Gastroesophageal sphincter (tissue), 4 donors: ENCODE data around the gene NUBPL. TPM values are rescaled to one million over a fixed set of nuclear protein-coding genes. Genes with fewer than 3 reads are reported as not detected.

ENCODE experiments used
- ATAC-seq: fragments of 150-250 bp; one replicate; pipeline ENCODE4 v1.9.1; 2016; ENCODE audit warnings: mild to moderate bottlenecking, moderate library complexity
- H3K27ac ChIP-seq, 4 donors: fragments of 200-600 bp; sonication (generic) in 3 of 4; 1 replicate in 3 of 4; 2 replicates in 1 of 4; pipeline ENCODE4 v1.5.1; 2016 to 2019
- H3K27me3 ChIP-seq: fragments of 200-600 bp; sonication (generic); one replicate; pipeline ENCODE4 v1.5.1; 2019
- H3K36me3 ChIP-seq, 2 donors: fragments of 200-600 bp; sonication (generic); one replicate each; pipeline ENCODE4 v1.5.1; 2019; ENCODE audit warnings: control low read depth in 1 of 2
- H3K4me1 ChIP-seq, 3 donors: fragments of 200-600 bp; sonication (generic); 1 replicate in 2 of 3; 2 replicates in 1 of 3; pipeline ENCODE4 v1.5.1; 2016 to 2019; ENCODE audit warnings: control low read depth in 2 of 3
- H3K4me3 ChIP-seq, 2 donors: fragments of 200-600 bp; sonication (generic); one replicate each; pipeline ENCODE4 v1.5.1; 2019; ENCODE audit warnings: mild to moderate bottlenecking in 1 of 2, moderate library complexity in 1 of 2
- H3K9me3 ChIP-seq, 3 donors: fragments of 200-600 bp; sonication (generic); one replicate each; pipeline ENCODE4 v1.5.1; 2017 to 2019; ENCODE audit warnings: control low read depth in 2 of 3
- EP300 ChIP-seq: sonication (generic); formaldehyde crosslinking; IDR thresholded peaks from one replicate; pipeline ENCODE4 v1.6.1; 2017; ENCODE audit warnings: antibody characterized with exemption, mild to moderate bottlenecking
- POLR2A ChIP-seq, 2 donors: fragments of 450-650 bp; IDR thresholded peaks; one replicate each; pipeline ENCODE4 v1.6.1; 2017; ENCODE audit warnings: antibody characterized with exemption in 2 of 2, mild to moderate bottlenecking in 2 of 2, moderate library complexity in 1 of 2
- POLR2AphosphoS5 ChIP-seq: sonication (generic); formaldehyde crosslinking; IDR thresholded peaks from one replicate; pipeline ENCODE4 v1.6.1; 2017; ENCODE audit warnings: antibody characterized with exemption
- WGBS, 2 donors: methylation state at CpG; one replicate each; pipeline ENCODE4 v1.1.5; 2018; ENCODE audit warnings: low coverage in 1 of 2; 5-methylcytosine and 5-hydroxymethylcytosine counted together
- total RNA-seq, 4 donors: library from RNA; depleted of rRNA; stranded (reverse); fragments of >200 nt; gene quantifications; one replicate each; pipeline ENCODE4 v1.1.0, GENCODE V29; 2016
- TF ChIP-seq, protein P1 (sequence below), 4 experiments: fragments of 200-600 bp in 2 of 4; fragments of 450-650 bp in 2 of 4; sonication (generic) in 1 of 4; IDR thresholded peaks; one replicate each; pipeline ENCODE4 v1.5.1; 2017 to 2019; ENCODE audit warnings: antibody characterized with exemption in 4 of 4, mild to moderate bottlenecking in 2 of 4, moderate library complexity in 2 of 4

NUBPL gene
- total RNA-seq, 4 donors from 2014 or later, result 8.1 to 24.3 (median 14.5) TPM

DNA sequence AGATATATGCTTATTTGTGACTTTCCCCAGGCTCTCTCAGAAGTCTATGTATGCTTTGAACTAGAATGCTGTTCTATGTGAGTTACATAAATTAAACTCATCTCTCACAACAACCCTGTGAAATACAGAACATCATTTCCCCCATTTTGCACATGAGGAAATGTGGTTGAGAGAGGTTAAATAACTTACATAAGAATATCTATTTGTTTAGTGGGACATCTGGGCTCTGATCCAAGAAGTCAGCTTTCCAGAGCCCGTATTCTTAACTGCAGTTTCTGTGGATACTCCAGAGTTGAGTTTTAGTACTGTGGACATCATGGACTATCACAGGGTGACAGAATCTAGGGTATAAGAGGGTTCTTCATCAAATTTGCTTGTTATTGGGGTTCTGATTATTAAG lies 273.4 kb downstream of the NUBPL start:
- no peak overlapping the region for H3K27ac ChIP-seq
- H3K27me3 ChIP-seq, result no peaks in the 10 kb centered on the region
- 14% methylated on average over 1 of the region's 1 CpG; no CpG with 5 or more reads in 1 of the 2 donors for WGBS, 2 donors
- H3K36me3 ChIP-seq, result no peaks in the 10 kb centered on the region
- ATAC-seq, result no peak
- no peaks in the 10 kb centered on the region for H3K9me3 ChIP-seq
- H3K4me3 ChIP-seq, result no peak overlapping the region
- TF ChIP-seq POLR2A (IDR thresholded peaks at IDR 0.05) (no peak), POLR2AphosphoS5 (no peak), EP300 (no peak)
- TF ChIP-seq, protein P1, sequence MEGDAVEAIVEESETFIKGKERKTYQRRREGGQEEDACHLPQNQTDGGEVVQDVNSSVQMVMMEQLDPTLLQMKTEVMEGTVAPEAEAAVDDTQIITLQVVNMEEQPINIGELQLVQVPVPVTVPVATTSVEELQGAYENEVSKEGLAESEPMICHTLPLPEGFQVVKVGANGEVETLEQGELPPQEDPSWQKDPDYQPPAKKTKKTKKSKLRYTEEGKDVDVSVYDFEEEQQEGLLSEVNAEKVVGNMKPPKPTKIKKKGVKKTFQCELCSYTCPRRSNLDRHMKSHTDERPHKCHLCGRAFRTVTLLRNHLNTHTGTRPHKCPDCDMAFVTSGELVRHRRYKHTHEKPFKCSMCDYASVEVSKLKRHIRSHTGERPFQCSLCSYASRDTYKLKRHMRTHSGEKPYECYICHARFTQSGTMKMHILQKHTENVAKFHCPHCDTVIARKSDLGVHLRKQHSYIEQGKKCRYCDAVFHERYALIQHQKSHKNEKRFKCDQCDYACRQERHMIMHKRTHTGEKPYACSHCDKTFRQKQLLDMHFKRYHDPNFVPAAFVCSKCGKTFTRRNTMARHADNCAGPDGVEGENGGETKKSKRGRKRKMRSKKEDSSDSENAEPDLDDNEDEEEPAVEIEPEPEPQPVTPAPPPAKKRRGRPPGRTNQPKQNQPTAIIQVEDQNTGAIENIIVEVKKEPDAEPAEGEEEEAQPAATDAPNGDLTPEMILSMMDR (IDR thresholded peaks at IDR 0.05), result no peak
- peaks cover 0 to 5% (median 0%) of the 10 kb centered on the region in 3 donors for H3K4me1 ChIP-seq

DNA sequence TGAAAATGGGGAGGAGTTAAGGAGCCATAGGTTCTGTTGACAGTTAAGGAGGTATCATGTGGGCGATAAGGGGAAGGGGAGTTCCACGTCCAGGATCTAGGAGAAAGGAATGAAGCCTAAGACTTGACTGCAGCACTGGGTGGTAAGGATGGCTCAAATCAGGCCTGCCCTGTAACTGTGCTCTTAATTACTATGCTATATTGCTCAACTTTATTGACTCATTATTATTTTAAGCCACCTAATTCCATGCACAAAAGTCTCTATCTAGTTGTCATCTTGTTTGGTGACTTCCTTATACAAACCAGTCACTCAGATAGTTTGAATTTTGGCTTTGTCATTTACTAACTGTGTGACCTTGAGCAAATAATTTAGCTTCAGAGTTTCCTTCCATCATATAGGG lies 273.8 kb downstream of the NUBPL start:
- Histone ChIP-seq H3K9me3 (no peaks in the 10 kb centered on the region), H3K4me1 (peaks cover 0 to 5% (median 0%) of the 10 kb centered on the region in 3 donors), H3K4me3 (no peak overlapping the region), H3K27me3 (no peaks in the 10 kb centered on the region), H3K27ac (no peak overlapping the region), H3K36me3 (no peaks in the 10 kb centered on the region)
- ATAC-seq, result no peak
- WGBS, 2 donors, result 60 to 83% methylated on average over 1 to 2 of the region's 2 CpGs
- TF ChIP-seq POLR2AphosphoS5, result no peak

DNA sequence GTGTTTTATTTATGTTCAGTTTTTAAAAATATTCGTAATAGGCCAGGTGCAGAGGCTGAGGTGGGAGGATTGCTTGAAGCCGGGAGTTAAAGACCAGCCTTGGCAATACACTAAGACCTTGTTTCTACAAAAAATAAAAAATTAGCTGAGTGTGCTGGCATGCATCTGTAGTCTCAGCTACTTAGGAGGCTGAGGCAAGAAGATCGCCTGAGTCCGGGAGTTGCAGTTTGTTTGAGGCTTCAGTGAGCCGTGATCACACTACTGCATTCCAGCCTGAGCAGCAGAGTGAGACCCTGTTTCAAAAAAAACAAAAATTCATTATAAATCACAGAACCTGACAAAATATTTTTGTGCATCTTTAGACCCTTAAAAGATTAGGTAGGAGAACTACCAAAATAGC lies 275.8 kb downstream of the NUBPL start:
- WGBS, 2 donors, result 92 to 95% methylated on average over 3 to 5 of the region's 5 CpGs
- H3K36me3 ChIP-seq, result no peaks in the 10 kb centered on the region
- H3K4me3 ChIP-seq, result no peak overlapping the region
- peaks cover 0 to 5% (median 0%) of the 10 kb centered on the region in 3 donors for H3K4me1 ChIP-seq
- no peak for ATAC-seq
- H3K27me3 ChIP-seq, result no peaks in the 10 kb centered on the region
- H3K9me3 ChIP-seq, result no peaks in the 10 kb centered on the region
- H3K27ac ChIP-seq, result no peak overlapping the region
- TF ChIP-seq, protein P1 (IDR thresholded peaks at IDR 0.05), result no peak
- no peak for TF ChIP-seq EP300
- no peak for TF ChIP-seq POLR2A (IDR thresholded peaks at IDR 0.05)
- TF ChIP-seq POLR2AphosphoS5, result no peak

DNA sequence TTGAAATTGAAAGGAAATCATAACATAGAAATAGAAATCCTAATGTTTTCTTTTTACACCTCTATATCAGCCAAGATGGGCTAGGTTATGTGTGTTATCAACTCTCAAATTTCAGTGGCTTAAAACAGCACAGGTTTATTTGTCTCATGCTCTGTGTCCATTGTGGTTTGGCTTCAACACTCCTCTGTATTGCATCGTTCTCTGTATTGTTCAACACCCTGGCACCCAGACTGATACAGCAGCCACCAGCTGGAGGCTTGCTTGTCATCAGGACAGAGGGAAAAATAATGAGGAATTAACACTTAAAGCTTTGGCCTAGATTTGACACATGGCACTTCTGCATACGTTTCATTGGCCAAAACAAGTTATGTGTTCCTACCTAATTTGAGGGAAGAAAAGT lies 281.7 kb downstream of the NUBPL start:
- no peak for ATAC-seq
- WGBS, 2 donors, result 52 to 74% methylated on average over 2 of the region's 2 CpGs
- Histone ChIP-seq H3K9me3 (no peaks in the 10 kb centered on the region), H3K27me3 (no peaks in the 10 kb centered on the region), H3K4me3 (no peak overlapping the region), H3K4me1 (no peaks in the 10 kb centered on the region), H3K27ac (no peak overlapping the region), H3K36me3 (peaks cover 0 to 6% of the 10 kb centered on the region in 2 donors)
- TF ChIP-seq POLR2AphosphoS5 (no peak), EP300 (no peak), POLR2A (IDR thresholded peaks at IDR 0.05) (no peak)
- TF ChIP-seq, protein P1 (IDR thresholded peaks at IDR 0.05), result no peak

DNA sequence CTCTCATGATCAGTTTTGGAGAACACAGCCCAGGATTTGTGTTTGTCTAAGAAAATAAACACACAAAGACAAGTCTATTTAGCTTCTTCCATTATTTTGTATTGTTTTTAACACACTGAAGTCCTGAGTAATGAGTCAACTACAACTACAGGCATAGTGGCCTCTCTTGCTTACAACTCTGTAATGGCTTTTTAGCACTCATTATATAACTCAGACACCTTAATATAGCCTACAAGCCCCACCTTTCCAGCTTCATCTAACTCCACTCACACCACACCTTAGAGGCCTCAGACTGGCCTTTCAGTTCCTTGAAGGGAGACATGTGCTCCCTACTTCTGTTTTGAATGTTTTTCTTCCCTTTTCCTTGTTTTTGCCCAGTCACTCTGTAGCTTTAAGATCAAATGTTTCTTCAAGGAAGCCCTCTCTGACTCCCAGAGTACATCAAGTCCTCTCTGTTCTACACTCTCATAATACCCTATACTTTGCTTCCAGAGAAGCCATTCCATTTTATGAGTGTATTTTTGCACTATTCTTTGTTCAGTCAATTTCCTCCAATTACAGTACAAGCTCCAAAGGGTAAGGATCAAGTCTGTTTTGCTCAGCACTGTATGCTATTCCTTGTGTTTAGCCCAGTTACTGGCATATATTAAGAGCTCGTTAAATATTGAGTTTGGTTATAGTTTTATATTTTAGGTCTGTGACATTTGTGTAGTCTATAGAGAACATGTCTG lies 282.3 kb downstream of the NUBPL start:
- Histone ChIP-seq H3K27ac (no peak overlapping the region), H3K36me3 (peaks cover 0 to 6% of the 10 kb centered on the region in 2 donors), H3K27me3 (no peaks in the 10 kb centered on the region), H3K4me3 (no peak overlapping the region), H3K4me1 (no peaks in the 10 kb centered on the region), H3K9me3 (no peaks in the 10 kb centered on the region)
- TF ChIP-seq EP300 (no peak), POLR2A (IDR thresholded peaks at IDR 0.05) (no peak), POLR2AphosphoS5 (no peak)
- TF ChIP-seq, protein P1 (IDR thresholded peaks at IDR 0.05), result no peak
- no peak for ATAC-seq
- 100% methylated on average over 1 of the region's 1 CpG for WGBS, 2 donors
